Daoy (cell line): ENCODE results near the gene KCNMA1. TPM values are rescaled to one million over a fixed set of nuclear protein-coding genes. Genes with fewer than 3 reads are reported as not detected.
A peak's percentile ranks its signal among the peaks of the same experiment; 100 is the strongest.

Experiments
- DNase-seq: peaks from one replicate; pipeline ENCODE4 v3.0.0-alpha.2; 2015; ENCODE audit warnings: low read depth
- total RNA-seq: library from RNA; depleted of rRNA; stranded (reverse); fragments of >200 nt; shearing (Covaris generic); gene quantifications from 2 replicates; pipeline ENCODE4 v1.2.3, GENCODE V29; 2014

Gene KCNMA1
- total RNA-seq, 1 experiment from 2014 or later = 28.8 TPM

DNA sequence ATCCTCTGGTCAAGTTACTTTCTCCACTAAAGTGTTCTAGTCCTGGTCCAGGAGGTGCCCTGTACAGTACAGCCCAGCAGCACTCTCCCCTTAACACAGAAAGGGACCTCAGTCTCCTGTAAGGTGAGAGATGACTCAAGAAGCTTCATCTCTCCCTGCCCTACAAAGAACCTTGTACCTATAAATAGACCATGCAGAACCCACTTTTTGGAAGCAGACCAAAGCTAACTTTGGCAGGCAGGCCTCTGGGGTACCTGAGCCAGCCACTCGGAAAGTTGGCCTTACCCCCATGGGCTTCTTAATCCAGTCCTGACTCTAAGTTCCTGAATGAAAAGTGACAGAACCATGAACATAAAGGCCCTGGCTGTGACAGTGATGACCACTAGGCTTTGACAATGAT, 454.8 kb downstream of the KCNMA1 start:
- no peak for DNase-seq

DNA sequence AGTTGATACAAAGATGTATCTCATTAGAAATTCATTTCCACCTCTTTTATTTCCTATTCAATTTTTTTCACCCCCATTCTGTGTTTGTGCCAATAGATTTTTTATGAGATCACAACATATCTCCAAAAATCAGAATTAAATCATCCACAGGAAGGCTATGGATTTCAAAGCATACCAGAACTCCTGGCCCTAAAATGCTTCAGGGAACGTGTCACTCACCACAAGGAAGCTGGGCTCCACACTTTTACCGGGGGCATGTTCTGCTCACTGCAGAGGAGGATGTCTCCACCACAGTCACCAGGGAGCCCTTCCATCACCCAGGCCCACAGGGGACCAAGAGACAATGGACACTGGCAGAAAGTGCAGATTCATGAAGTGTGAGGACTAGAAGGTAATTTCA, 456.8 kb downstream of the KCNMA1 start:
- no peak for DNase-seq

DNA sequence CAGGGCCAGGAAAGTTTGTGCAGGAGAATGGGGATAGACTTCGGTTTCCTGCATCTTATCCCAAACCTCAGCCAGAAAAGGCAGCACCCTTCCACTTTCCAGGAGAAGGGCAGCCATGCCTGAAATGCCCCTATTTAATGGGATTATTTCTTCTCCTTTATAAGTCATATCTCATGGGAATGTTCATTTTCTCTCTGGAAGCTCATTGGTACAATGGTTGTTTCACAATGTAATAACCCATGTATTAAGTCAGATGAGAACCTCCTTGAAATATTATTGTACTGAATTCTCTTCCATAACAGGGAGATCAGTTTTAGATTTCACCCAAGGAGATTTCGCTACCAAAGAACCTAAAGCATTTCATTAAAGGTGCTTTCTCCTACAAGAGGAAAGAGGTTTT, 457.5 kb downstream of the KCNMA1 start:
- DNase-seq = no peak

DNA sequence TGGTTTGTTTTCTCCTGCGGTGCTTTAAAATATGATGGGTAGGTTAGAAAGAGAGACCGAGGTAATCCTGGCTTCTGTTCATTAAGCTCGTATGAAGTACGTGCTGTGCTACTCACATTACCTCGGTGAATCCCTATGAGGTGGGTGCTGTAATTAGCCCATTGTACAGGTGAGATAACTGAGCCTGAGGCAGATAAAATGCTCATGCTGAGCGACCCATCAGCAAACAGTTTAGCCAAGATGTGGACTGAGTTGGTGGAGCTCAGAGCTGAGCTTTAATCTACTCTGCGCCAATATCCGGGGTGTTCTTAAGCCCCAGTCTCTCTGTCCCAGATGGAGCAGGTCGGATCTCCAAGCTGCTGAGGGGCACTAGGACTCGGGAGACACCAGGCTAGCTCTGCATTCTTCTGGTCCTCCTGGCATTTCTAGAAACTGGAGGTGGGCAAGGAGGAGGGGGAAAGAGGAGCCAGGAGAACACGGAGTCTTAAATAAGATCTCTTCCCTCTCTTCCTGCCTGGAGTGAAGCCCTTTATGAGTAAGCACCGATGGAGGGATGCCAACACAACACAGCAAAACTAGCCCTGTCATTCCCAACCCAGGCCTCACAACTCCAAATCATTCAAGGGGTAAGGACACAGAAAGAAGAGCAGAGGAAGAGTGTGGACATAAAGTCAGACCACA, 458.5 kb downstream of the KCNMA1 start:
- DNase-seq = peak; percentile 79

DNA sequence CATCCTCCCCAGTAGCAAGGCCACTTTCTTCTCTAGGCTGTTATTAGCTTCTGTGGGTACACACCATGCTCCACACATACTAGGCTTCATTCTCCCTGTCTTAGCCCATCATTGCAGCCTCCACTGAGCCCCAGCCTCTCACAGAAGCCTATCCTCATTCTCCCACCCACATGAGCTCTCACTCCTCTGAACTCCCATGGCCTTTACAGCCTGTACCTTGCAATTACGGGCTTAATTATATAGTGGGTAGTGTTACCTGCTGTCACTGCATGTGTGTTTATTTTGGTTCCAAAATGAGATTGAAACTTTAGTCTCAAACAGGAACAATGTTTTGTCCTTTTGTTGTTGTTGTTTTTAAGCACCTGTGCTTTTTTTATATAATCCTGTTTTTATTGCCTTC, 460.0 kb downstream of the KCNMA1 start:
- DNase-seq = no peak

DNA sequence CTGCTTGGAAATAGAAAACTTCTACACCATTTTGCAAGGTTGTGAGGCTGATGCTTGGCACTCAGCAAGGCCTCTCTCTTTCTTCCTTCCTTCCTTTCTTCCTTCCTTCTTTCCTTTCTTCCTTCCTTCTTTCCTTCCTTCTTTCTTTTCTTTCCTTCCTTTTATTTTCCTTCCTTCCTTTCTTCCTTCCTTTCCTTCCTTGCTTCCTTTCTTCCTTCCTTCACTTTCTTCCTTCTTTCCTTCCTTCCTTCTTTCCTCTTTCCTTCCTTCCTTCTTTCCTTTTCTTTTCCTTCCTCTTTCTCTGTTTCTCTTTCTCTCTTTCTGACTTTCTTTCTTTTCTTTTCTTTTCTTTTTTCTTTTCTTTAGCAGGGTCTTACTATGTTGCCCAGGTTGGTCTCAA, 460.4 kb downstream of the KCNMA1 start:
- no peak for DNase-seq

DNA sequence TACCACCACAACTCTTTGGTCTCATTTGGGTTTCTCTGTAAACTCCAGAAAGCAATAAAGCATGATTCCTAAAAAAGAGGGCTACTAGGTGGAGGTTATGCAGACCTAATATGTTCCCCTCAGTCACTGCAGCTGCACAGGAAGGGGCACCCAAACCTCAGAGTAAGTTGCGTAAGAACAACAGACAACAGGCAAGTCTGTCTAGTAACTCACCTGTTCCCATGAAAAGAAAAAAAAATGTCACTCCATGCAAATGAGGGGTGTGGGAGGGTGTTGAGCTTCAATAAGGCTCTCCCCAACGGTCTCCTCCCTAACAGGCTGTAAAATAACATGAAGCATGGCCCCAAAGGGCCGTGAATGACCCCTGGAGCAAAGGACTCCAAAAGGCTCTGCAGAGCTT, 461.4 kb downstream of the KCNMA1 start:
- no peak for DNase-seq

DNA sequence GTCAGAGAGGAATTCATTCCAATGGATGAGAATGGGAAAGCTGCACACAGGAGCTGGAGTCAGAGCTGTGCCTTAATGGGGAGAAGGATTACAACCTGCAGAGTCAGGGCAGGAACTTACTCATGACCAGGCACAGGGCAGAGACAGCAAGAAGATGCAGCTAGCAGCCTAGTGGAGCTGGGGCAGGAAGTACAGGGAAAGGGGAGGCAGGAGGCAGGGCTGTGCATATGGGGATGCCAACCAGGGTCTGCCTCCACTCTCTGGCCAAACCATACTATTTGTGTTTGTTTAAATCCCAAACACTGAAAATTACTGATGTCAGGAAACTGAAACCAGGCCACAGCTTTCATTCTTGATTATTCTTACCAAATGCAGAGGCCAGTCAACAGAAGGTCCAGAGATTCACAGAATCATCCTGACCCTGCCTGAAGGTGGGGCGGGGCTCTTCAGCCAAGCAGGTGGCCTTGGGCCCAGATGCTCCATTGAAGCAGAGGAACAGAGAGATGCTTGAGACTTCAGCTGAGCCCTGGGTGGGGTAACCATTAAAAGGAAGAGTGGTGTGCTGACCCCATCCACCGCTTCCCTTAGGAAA, 461.9 kb downstream of the KCNMA1 start:
- no peak for DNase-seq

DNA sequence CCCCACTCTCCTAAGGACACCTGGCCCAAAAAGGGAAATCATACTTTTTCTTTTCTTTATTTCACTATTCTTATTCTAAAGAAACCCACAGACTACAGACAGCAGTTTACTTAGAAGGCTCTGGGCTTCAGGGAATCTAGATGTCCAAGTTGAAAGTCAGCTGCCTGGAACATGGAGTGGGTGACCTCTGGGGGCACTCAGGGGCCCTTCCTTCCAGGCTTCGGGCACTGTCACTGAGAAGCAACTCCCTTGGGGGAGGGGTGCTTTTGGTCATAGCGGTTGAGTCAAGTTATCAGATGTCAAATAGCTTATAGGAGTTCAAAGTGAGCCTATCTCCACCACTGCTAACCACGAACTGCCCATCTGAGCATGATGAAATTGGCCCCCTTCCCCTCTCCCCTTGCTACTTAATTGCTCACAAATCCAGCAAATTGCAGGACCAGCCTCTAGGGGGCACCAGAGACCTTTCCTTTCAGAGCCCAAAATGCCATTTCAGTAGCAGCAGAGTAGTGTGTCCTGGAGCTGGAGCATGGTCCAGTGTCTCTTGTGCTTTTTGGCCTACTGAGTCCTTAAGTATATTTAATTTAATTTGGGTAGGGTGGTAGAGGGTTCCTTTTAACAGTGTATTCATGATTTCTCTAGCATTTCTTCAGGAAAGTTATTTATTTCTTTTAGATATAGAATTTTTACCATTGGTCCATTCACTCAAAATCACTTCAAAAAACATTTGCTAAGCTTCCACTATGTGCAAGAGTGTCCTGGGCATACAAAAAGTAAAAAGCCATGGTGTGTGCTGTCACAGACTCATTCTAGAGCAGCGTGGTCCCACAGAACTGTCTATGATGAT, 463.8 kb downstream of the KCNMA1 start:
- DNase-seq = peak; percentile 74

DNA sequence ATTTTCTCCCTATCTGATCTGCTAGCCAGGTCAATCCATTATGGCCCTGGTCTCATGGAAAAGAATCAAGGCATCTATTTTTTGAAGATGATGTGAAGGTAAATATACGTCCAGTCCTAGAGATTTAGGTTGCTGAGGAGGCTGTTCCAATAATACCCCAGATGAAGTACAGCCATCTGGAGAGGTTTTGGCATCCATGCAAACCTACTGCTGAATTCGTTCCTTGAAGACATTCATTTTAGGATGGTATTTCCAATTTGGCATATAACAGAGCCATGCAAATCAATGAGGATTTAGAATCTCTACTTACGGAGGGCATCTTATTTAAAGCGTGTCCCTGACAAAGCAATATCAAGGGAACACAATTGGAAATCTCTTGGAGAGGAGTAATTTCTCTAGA, 465.5 kb downstream of the KCNMA1 start:
- DNase-seq = no peak

DNA sequence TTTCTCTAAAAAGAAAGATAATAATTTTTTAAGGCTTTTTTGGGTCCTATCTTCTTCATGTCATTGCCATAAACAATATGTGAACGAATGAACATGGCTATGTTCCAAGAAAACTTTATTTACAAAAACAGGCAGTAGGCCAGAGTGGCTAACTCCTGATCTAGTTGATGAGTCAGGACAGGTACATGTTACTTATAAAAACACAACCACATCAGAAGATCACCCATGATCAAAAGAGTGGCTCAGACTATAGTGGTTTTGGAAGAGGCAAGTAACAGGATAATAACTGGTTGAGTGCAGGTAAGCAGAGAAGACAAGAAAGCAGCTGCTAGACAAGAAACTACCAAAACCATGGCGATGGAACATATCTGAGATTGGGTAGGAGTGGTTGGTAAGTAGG, 468.7 kb downstream of the KCNMA1 start:
- no peak for DNase-seq

DNA sequence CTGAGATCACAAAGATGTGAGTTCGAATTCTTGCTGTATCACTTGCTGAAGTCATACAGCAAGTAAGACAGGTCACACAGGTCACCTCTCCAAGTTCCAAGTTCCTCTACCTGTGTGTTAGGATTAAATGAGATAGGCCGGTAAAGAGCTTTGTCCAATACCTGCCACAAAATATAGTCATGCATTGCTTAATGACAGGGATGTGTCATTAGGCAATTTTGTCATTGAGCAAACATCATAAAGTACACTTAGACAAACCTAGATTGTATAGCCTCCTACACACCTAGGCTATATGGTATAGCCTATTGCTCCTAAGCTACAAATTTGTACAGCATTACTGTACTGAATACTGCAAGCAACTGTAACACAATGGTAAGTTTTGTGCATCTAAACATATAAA, 469.4 kb downstream of the KCNMA1 start:
- DNase-seq = no peak

DNA sequence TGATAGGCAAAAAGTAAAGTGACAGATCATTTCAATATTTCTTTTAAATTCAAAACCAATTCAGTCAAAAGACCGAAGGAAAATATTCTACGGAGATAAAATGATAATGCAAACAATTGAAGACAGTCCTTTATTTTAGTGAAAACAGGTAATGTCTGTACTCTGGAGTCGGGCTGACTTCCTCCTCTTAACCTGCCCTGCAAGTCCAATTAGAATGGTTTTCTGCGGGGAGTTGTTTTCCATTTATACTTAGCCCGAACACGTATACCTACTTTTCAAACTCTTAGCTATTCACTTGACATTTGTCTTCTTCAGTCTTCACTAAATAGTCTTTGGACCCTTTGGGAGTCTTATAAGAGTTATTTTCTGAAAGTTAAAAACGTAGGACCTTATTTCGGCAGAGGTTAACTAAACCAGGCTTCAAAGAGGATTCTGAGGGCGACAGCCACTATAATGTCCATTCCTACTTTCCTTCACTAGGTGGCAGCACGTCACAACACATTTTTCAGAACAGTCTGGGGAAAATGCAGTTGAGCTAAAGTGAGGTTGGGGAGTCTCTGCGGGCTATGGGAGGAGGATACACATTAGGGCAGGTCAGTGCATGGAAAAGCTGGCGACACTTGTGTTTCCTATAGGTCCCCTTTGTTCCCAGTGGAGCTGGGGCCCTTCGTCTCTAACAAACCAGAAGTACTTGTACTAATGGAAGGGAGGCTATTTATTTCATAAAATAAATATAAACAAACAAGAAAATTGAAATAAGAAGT, 472.0 kb downstream of the KCNMA1 start:
- peak; percentile 75 for DNase-seq

DNA sequence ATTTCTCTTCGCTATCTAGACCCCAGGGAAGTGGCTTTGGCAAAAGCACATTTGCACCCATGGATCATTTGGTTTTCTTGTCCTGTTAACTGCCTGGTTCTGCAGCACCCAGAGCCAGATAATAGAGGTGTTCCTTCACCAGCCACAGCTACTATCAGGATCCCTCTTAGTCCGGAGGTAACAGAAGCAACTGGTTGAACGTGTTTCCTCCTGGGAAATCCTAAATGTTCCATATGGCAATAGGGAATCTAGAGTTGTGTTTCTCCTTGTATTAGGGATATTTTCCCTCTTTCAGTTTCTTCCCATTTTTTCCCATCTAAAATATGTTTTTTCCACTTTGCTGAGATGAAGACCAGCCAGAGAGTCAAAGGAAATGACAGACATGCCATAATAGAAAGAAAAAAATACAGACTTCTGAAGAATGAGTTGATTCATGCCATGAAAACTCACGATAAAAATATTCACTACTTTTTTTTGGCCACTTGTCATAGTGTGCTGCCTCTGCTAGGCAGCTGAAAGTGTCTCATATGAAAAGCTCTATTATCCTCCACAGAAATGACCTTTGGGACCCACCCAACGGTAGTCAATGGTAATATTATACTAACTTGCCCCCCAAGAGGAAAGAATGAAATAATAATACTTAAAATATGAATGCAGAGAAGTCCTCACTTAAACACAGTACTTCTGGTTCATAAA, 472.8 kb downstream of the KCNMA1 start:
- no peak for DNase-seq

DNA sequence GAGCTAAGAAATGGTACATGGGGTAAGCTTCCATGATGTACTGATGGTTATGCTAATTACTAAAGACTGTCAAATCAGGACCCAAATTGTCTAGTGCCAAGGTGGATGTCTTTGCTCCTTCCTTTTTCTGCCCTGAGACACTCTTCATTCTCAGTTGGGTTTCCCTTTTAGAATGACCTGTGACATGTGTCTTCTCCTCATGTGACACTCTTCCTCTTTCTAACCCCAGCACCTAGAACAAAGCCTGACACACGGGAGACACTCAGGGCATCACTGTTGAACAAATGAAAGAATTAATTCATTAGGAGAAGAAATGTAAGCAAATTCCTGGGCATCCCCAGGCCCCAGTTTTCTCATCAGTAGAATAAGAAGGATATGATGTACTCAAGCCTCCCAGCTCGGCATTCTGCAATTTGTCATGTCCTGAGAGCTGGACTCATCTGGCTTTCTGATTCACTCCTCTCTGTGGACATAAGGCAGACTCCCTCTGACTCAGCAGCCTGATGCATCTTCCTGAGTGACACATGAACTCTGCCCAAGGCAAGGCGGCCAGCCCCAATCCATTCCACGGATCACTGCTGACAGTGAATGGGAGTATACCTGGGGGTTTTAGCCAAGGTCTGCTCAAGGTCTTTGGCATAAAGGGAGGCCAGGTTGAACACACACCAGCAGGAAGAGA, 473.8 kb downstream of the KCNMA1 start:
- DNase-seq = peak; percentile 95

DNA sequence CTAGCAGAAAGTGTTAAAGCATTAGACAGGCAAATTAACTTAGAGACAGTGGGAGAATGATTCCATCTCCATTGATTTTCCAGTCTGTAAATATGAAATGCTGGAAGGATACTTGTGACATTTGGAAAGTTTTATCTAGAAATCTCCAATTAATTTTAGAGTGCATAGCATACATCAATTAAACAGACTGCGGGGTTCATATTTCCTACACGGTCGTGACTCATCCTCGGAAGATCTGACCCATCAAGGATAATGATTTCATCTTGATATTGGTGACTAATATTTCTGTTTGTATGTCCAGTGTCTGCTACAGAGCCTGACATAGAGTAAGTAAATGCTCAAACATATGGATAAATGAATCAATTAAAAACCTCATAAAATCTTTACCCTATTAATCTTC, 474.9 kb downstream of the KCNMA1 start:
- DNase-seq = peak; percentile 57

DNA sequence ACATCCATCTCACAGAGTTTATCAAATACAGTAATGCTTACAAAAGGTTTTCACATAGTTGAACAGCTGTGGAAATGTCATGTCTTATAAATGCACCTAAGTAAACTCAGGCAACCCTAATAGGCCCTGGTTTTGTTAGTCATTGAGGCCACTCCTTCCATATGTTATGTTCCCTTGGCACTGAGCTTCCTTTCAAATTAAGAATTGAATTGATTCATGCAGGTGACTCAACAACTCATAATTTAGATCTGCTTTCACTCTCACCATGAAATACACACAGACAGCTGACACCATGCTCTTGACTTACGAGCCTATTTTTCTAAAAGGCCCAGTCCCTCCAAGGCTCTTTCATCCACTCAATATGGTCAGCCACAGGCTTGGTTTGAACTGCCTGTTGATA, 476.9 kb downstream of the KCNMA1 start:
- peak; percentile 83 for DNase-seq

DNA sequence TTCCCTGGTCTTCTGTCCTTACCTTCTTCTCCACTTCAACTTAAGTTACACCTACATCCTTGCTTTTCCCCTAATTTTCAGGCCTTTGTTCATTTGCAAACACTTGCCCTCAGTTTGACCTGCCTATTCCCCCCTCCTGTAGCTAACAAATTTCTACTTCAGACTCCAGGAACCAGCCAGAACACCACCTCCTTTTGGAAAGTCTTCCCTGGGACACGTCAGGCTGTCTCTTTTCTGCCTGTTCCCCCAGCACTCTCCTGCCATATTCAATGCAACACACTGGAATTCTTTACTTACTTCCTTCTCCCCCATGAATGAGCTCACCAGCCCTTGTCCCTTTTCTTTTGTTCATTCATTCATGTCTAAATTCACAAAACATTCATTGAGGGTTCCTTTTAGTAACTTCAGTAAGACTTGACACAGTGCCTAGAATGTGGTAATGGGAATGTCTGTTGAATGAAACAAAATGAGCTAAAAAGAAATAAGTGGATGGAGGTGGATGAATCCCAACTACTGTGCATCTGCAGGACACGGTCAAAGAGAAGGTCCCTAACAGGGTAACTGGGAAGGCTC, 478.0 kb downstream of the KCNMA1 start:
- no peak for DNase-seq

DNA sequence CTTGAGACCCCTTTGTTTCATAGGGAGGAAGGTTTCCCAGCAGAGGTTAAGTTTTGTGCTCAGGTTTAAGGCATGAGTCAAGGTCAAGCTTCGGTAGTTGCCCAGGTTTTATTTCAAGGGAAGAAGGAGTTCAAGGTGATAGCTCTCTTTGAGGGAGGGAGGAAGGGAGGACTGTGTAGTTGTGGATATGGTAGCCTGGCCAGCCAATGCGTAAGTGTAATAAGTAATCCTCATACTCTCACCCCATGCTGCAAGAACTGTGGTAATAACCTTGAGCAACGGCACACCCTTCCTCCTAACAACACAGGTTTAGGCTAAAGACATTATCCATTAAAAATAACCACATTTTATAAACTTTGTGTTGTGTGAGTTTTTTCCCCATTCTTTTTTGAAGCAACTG, 478.9 kb downstream of the KCNMA1 start:
- no peak for DNase-seq

DNA sequence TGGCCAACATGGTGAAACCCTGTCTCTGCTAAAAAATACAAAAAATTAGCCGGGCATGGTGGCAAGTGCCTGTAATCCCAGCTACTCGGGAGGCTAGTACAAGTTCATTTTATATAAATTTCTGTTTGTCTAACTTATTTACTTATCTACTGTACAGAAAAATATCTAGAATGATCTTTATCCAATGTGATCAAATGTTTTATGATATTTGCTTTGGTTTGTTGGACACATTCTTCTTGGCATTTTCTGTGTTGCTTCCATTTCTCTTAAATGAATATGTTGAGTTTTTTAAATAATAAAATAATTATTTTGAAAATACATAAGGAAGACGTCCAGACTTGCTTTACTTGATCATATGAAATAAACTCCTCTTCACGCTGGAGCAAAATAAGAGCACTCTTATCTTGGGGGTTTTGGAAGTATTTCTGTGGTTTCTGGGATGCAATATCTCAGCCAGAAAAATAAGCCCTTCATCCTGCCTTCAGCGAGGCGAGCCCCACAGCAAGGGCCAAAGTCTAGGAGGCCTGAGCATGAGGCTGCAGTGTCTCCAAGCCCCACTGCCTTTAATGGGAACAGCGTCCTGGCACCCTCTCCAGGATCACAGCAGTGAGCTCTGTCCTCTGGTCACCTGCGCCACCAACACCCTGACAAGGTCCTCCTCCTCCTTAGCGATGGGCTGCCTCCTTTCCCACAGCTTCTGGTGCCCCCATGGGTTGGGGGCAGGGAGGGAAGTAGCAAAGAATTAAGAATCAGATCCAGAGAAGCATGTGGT, 480.2 kb downstream of the KCNMA1 start:
- DNase-seq = peak; percentile 46
